ENCODE measurements around the gene NIPAL3.
A peak's percentile ranks its signal among the peaks of the same experiment; 100 is the strongest.

GRCh38 chr1:24391882-24392603 lies 23.6 kb upstream of the NIPAL3 start:
- TF ChIP-seq, protein P1, sequence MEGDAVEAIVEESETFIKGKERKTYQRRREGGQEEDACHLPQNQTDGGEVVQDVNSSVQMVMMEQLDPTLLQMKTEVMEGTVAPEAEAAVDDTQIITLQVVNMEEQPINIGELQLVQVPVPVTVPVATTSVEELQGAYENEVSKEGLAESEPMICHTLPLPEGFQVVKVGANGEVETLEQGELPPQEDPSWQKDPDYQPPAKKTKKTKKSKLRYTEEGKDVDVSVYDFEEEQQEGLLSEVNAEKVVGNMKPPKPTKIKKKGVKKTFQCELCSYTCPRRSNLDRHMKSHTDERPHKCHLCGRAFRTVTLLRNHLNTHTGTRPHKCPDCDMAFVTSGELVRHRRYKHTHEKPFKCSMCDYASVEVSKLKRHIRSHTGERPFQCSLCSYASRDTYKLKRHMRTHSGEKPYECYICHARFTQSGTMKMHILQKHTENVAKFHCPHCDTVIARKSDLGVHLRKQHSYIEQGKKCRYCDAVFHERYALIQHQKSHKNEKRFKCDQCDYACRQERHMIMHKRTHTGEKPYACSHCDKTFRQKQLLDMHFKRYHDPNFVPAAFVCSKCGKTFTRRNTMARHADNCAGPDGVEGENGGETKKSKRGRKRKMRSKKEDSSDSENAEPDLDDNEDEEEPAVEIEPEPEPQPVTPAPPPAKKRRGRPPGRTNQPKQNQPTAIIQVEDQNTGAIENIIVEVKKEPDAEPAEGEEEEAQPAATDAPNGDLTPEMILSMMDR (IDR thresholded peaks at IDR 0.05), result peak; percentile 72
- TF ChIP-seq ZNF263 (CRISPR knock-in tag; IDR thresholded peaks at IDR 0.05; ENCODE audit: low read depth) (no peak), SP1 (CRISPR knock-in tag; conservative IDR thresholded peaks at IDR 0.05) (no peak), IRF1 (CRISPR knock-in tag; IDR thresholded peaks at IDR 0.05) (no peak), ZBTB21 (CRISPR knock-in tag; IDR thresholded peaks at IDR 0.05; ENCODE audit: borderline replicate concordance) (no peak)
- TF ChIP-seq, protein P2, sequence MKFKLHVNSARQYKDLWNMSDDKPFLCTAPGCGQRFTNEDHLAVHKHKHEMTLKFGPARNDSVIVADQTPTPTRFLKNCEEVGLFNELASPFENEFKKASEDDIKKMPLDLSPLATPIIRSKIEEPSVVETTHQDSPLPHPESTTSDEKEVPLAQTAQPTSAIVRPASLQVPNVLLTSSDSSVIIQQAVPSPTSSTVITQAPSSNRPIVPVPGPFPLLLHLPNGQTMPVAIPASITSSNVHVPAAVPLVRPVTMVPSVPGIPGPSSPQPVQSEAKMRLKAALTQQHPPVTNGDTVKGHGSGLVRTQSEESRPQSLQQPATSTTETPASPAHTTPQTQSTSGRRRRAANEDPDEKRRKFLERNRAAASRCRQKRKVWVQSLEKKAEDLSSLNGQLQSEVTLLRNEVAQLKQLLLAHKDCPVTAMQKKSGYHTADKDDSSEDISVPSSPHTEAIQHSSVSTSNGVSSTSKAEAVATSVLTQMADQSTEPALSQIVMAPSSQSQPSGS (CRISPR knock-in tag; IDR thresholded peaks at IDR 0.05; ENCODE audit: borderline replicate concordance, low read depth), result no peak
- TF ChIP-seq, protein P3, sequence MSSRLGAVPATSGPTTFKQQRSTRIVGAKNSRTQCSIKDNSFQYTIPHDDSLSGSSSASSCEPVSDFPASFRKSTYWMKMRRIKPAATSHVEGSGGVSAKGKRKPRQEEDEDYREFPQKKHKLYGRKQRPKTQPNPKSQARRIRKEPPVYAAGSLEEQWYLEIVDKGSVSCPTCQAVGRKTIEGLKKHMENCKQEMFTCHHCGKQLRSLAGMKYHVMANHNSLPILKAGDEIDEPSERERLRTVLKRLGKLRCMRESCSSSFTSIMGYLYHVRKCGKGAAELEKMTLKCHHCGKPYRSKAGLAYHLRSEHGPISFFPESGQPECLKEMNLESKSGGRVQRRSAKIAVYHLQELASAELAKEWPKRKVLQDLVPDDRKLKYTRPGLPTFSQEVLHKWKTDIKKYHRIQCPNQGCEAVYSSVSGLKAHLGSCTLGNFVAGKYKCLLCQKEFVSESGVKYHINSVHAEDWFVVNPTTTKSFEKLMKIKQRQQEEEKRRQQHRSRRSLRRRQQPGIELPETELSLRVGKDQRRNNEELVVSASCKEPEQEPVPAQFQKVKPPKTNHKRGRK (CRISPR knock-in tag; IDR thresholded peaks at IDR 0.05; ENCODE audit: borderline replicate concordance), result no peak
